ENCODE results near the gene TMEM204.

Gene TMEM204

DNA sequence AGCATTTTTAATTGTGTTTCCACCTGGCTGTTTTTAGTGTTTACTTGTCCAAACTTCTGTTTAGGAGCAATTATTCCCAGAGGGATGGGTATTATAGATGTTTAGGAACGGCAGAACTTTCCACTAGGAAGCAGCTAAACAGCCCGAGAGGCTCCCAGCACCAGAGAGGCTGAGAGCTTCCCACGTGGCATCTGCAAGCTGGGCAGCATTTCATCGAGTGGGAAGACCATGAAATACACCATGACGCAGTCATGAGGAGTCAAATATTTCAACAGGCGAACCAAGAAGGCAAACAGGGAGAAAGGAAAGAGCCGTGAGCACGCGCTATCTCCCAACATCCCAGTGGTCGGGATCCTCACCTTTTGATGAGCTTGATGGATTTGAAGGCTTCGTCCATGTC, 24.1 kb downstream of the TMEM204 start:
- no peak for DNase-seq (ENCODE audit: low spot score)

DNA sequence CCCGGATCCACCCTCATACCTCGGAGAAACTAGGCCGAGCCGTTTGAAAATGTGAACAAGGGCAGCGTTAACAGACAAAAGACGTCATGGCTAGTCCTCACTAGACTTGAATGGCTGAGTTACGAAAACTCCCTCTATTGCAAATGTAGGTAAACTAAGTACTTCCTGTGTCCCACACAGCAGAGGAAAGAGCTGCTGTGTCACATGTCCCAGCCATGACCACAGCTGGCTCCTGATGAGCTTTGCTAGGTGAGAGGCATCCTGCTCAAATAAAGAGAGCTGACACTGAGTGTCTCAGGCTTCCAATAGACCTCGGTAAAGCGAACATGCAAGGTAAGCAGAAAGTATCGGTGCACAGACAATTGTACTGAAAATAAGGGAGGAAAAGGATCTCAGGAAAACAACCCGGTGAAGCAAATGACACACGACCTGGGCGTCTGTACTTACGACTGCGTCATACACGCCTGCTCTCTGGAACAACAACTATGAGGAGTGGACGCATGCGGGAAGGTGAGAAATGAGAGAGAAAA, 26.0 kb downstream of the TMEM204 start:
- DNase-seq (ENCODE audit: low spot score) = no peak

DNA sequence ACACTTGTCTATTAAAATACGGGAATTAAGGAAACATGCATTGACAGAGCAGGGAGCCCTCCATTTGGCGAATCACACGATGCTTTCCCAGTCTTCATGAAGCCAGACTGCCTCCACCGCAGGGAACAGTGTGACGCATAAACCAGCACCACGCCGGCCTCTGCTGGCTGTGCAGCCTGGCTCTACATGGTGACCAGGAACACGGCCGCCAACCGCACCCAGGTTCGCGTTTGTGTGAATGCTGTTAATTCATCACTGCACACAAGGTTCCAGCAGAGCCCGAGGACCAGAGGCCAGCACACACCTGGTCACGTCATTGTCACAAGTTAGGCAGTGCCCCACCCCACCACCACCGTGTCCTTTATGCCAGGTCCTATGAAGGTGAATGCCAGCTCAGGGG, 26.7 kb downstream of the TMEM204 start:
- DNase-seq (ENCODE audit: low spot score) = no peak

DNA sequence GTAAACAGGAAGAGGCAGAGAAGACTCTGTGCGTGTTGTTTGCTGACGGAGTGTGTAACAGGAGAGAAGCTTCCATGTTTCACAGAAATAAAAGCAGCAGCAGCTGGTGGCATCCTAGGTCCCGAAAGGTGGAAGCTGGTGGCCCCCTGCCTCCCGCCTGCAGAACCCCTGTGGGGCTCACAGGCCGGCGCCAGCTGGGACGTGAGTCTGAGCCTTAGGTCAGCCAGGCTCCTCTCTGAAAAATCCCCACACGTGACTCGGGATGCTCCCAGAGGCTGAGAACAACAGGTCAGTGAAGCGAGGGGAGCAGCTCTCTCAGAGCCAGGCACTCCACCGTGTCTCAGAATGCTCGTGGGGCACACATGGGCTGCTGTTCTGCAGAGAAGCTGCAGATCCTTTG, 27.4 kb downstream of the TMEM204 start:
- no peak for DNase-seq (ENCODE audit: low spot score)

DNA sequence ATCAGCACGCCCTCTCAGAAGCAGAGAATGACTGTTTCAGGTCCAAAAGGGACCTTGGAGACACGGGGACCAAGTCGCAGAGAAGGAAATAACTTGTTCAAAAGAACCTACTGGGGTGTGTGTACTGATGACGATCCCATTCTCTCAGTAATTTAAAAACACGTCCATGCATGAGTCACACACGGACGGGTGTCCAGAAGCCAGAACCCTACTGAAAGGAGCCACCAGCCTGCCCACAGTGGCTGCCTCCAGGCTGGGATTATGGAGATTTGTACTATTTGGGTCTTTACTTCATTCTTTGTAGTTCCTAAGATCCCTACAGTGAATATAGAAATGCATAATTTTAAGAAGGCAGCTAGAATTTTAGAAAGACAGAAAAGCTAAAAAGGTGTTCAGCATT, 27.8 kb downstream of the TMEM204 start:
- DNase-seq (ENCODE audit: low spot score) = no peak

DNA sequence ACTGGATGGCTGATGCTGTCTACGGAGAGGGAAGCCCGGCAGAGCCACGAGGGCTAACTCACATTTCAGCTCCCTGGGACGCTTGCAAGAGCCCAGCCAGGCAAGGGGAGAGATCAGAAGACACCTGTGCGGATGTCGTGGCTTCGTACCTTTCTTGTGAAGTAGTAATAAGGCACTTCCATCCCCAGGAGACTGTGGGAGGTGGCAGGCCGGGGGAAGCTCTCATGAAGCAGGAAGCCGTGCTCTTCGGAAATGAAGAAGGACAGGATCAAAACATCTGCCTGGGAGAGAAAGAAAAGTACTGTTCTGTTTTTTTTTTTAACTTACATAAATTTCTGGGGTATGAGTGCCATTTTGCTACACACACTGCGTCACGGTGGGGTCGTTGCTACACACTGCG, 28.4 kb downstream of the TMEM204 start:
- no peak for DNase-seq (ENCODE audit: low spot score)

DNA sequence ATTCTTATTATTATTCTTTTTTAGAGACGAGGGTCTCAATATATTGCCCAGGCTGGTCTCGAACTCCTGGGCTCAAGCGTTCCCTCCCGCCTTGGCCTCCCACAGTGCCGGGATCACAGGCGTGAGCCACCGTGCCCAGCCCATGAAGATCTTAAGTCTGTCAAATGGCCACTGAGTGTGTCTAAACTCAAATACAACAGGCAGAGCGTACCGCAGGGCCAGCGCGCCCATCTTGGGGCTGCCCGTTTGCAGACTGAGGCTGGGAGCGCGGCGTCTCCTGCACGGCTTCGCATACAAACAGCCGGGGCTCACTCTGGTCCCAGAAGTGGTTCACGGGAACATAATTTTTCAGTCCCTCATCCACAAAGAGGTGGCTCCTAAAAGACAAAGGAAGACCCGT, 30.3 kb downstream of the TMEM204 start:
- no peak for DNase-seq (ENCODE audit: low spot score)

DNA sequence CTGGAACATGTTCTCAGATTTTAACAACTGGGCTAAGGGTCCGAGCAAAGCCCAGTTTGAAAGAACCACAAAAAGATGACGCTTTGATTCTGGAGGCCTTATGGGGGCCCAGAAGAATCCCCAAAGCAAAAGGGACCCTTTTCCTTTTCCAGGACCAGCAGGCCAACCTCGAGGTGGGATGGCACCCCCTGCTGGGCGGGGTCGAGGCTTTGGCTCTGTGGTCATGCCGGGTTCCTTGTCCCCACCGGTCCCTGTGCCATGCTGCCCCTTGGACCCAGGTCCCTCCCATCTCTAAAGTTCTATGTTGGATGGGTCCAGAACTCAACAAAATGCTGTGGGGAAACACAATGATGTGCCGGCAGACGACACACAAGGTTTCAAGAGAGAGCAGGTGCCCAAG, 30.9 kb downstream of the TMEM204 start:
- DNase-seq (ENCODE audit: low spot score) = peak; percentile 47

DNA sequence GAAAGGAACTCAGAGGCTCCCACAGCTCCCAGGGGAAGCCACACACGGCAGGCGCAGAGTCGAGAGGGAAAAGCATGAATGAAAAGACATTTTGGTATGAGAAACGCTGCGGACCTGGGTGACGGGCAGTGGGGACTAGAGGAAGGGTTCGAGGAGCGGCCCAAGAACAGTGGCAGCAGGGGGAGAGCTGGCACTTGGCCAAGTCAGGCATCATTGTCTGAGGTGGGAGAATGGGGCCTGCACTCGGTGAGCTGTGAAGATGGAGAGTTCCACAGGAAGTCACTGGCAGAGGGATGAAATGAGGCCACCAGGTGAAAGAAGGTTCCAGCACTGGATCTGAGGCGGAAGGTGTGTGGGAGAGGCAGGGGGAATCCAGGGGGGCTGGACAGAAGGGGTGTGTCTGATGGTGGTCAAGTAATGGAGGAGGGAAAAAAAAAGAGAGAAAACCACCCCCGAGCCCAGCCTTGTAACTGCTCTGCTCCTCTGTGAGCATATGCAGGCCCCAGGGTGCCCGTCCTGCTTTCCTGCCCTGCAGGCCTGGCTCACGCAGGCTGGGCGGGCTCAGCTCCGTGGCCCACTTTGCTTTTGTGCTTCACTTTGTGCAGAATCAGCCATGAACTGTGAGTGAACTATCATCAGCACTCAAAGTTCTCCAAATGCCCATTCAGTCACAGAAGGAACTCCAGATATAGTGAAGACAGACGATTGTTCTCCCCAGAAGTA, 31.8 kb downstream of the TMEM204 start:
- no peak for DNase-seq (ENCODE audit: low spot score)

DNA sequence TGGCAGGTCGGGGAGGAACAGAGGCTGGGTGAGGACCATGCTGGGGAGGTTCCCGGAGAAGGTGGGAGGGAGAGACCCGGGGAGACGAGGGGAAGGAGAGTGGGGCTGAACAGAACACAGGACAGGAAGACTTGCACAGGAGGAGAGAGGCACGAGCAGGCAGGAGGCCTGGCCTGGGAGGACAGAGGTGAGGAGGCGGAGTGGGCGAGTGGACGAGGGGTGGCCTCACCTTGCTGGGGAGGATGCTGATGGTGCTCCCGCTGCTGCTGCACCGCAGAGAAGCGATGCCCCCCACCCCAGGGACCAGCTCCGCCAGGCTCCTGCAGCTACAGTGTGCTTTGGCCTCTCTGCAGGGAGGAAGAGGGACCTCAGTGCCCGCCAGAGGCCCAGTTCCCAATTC, 34.5 kb downstream of the TMEM204 start:
- DNase-seq (ENCODE audit: low spot score) = no peak

DNA sequence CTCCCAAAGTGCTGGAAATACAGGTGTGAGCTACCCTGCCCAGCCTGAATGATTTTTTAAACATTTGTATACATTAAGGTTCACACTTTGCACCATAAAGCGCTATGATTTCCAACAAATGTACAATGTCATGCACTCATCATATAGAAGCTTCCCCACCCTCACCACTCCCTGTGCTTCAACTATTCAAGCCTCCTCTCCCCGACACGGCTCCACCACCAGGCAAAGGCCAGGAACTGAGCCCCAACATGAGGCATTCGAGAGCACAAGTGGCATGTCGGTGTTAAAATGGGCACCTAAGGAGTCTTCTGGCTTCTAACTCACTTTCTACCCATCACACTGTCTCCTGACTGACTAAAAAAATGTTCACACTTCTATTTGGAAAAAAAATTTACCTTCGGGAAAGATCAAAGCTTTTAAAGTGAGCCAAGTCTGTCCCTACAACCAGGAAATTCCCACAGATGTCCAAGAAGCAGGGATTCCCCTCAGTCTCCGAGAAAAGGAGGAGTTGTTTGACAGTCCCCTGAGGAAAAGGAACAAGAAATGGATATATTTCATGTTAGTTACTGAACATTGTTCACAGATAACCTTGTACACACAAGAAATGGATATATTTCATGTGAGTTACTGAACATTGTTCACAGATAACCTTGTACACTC, 37.7 kb downstream of the TMEM204 start:
- no peak for DNase-seq (ENCODE audit: low spot score)

DNA sequence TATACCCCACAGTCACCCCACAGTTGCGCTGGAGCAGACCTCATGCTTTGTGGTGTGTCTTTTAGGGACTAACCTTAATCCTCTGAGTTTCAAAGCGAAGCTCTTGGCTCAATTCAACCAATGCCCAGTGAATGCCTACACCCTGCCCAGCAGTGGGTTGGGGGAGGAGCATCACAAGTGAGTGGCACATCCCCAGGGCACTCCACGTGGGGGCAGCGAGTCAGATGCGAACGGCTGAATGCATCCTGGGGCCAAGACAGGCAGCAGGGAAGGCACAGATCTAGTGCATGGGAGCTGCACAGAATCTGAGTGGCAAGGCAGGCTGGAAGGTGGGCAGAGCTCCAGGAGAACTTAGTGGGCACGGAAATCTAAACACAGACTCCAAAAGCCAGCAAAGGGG, 39.2 kb downstream of the TMEM204 start:
- no peak for DNase-seq (ENCODE audit: low spot score)

DNA sequence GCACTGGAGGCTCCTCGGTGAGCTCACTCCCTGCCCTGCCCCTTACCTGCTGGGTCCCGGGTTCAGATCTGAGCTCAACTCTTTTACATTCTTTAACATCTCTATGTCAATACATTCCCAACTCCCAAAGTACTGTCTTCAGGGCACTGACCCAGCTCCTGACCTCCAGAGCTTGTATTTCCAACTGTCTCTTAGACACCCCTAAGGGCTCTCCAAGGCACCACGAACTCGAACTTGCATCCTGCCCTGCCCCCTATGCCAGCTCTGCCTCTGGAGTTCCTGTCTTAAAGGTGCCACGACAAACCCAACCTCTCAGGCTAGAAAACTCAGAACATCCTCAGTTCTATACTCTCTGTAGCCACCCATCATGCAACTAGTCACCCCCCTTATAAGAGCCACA, 39.8 kb downstream of the TMEM204 start:
- no peak for DNase-seq (ENCODE audit: low spot score)

DNA sequence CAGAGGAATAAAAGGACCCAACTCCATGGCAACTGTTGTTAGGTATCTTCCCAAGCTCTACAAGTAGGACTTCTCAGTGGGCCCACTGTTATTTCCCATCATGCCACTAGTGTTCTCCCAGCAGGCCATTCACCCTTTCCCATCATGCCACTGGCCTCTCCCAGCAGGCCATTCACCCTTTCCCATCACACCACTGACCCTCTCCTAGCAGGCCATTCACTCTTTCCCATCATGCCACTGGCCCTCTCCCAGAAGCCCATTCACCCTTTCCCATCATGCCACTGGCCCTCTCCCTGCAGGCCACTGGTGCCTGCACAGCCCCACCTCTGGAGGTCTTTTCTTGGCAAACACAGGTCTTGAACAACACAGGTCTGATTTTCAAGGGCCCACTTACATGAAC, 42.1 kb downstream of the TMEM204 start:
- no peak for DNase-seq (ENCODE audit: low spot score)

DNA sequence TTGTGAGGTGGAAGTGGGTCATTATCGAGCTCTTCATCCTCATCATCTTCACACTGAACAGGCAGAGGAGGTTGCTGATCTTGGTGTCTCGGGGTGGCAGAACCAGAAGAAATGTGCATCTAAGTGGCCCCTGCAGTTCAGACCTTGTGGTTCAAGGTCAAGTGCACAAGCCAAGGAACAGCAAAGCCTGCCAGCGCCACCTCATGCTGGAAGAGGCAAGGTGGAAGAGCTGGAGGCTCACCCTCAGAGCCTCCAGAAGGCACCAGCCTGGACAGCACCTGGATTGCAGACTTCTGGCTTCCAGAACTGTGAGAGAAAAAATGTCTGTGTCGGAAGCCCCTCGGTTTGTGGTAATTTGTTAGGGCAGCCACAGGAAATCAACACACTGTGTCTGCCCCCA, 45.7 kb downstream of the TMEM204 start:
- DNase-seq (ENCODE audit: low spot score) = no peak

DNA sequence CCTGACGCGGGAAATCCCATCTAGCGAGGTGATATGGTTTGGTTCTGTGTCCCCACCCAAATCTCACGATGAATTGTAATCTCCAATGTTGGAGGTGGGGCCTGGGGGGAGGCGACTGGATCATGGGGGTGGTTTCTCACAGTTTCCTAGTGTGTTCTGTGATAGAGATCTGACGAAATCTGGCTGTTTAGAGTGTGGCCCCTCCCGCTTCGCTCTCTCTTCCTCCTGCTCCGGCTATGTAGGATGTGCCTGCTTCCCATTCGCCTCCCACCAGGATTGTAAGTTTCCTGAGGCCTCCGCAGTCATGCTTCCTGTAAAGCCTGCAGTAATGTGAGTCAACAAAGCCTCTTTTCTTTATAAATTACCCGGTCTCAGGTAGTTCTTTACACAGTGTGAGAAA, 46.8 kb downstream of the TMEM204 start:
- DNase-seq (ENCODE audit: low spot score) = no peak

DNA sequence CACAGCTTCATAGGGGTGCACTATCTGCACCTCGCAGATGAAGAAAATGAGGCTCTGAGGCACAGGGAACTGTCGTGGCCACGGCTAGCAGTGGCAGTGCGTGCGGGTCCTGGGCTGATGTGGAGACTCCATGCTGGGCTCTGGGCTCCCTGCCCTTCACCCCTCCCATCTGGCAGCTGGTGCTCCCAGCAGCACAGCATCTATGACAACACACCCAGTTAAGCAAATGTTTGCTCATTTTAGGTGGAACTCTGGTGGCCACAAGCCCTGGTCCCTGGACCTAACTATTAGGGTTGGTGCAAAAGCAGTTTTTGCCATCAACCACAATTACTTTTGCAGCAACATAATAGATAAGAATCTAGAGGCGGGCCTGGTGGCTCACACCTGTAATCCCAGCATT, 47.5 kb downstream of the TMEM204 start:
- DNase-seq (ENCODE audit: low spot score) = peak; percentile 62

DNA sequence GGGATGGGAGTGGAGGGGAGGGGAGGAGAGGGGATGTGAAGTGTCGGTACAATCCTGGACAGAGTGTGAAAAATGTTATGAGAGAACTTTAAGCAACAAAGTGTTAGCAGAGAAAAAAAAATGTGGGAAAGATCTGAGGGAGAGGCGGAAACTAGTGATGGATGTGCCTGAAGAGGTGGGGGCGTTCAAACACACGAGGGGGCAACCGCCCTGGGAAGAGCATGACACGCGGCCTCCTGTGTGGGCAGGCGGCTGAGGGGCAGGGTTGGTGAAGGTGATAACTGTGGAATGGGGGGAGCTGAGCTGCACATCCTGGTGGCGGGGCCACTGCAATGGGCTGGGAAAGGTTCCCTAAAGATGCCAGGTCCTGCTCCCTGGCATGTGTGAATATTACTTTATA, 48.3 kb downstream of the TMEM204 start:
- DNase-seq (ENCODE audit: low spot score) = no peak

DNA sequence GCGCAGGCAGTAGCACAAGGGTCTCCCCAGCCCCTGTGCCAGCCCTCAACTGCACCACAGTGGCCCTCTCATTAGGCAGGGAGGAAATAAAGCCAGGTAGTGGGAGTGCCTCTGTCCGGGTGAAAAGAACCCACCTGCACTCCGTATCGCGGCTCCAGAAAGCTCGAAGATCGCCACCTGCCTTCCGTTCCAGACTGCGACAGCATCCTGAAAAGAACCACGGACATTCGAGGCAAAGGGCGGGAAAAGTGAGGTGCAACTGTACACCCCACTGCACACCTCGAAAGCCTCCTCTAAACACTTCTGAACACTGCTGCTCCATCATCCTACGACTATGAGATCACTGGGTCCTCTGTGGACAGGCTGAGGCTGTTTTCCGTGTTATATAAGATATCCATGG, 49.7 kb downstream of the TMEM204 start:
- no peak for DNase-seq (ENCODE audit: low spot score)

DNA sequence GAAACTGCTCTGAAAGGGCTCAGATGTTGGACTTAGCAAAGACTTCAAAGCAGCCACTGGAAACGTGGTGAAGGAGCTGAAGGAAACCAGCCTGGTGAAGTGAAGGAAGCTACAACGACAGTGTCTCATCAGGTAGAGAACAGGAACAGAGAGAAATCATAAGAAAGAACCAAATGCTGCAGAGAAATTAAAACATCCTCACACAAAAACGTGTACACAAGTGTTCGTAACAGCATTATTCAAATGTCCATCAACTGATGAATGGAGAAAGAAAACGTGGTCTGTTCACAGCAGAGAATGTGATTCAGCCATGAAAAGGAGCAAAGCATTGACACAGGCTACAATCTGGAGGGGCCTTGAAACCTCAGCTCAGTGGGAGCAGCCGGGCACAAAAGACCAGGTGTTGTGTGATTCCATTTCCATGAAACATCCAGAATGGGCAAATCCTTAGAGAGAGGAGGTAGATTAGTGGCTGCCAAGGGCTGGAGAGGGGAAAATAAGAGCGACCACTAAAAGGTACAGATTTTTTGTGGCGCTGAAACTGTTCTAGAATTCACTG, 51.5 kb downstream of the TMEM204 start:
- DNase-seq (ENCODE audit: low spot score) = no peak

DNA sequence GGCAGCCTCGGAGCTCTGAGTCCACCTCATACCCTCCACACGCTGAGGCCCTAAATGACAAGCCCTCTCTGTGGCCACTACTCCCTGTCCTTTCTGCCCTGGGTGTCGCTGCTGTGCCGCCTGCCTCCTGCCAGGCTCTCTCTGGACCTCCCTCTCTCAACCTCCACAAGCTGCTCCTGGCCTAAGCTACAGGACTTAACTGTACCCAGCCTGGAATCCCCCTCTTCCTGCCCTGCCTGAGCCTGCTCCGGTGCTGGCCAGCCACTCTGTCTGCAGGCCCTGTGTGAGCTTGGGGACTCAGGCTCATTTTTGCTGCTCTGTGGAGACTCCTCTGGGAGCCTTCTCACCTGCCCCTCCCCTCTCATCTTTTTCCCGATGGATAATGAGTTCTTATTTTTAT, 56.9 kb downstream of the TMEM204 start:
- DNase-seq (ENCODE audit: low spot score) = no peak

DNA sequence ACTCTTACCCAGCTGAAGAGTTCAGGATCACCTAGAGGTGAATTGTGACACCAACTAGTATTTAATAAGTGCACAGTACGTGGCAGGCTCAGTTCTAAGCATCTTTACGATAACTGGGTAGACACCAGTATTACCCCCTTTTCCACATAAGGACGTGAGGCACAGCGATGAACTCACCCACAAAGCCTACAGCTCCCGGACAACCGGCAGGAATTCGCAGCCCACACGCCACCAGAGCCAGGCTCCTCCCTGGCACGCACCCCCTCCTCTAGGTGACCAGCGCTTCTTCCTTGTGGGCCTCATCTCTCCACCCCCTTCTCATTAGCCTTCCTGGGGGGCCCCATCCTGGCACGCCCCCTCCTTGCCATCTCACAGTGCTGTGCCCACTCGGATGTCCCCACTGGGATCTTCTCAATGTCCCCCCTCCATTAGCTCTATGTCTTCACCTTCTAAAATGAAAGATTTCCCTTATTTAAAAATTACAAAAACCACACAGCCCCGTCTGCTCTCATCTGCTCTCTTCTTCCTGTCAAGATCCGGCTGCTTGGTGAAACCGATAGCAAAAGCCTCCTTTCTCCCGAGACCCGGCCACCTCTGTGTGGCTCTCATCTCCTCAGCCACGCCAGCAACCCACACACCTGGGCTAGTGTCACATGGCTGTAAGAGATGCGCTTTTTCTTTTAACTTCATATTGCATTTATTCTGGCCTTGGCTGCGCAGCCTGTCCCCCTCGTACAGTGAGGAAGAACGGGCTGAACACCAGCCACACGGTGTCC, 57.7 kb downstream of the TMEM204 start:
- no peak for DNase-seq (ENCODE audit: low spot score)

DNA sequence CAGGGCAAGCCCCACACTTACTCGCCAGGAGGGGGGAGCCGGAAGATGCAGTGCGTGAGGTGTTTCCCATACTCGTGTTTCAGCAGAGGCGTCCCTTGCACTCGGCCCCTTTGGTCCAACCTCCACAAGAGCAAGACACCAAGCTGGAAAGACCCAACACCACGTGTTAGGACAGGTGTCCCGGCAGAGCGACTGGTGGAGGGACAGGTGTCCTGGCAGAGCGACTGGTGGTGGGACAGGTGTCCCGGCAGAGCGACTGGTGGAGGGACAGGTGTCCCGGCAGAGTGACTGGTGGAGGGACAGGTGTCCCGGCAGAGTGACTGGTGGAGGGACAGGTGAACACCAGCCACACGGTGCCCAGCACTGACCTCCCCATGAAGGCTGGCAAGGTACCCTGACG, 59.0 kb downstream of the TMEM204 start:
- DNase-seq (ENCODE audit: low spot score) = no peak

Measured in HuH-7.5 (cell line).